ENCODE measurements around the gene RNF220. TPM values are rescaled to one million over a fixed set of nuclear protein-coding genes. Genes with fewer than 3 reads are reported as not detected.
A peak's percentile ranks its signal among the peaks of the same experiment; 100 is the strongest.

Gene RNF220
- total and polyA plus RNA-seq, 2 of the 13 experiments (the other 11 are each of a cell fraction or from before 2014, with no cell fraction given) = 48.2 to 72.1 TPM

DNA sequence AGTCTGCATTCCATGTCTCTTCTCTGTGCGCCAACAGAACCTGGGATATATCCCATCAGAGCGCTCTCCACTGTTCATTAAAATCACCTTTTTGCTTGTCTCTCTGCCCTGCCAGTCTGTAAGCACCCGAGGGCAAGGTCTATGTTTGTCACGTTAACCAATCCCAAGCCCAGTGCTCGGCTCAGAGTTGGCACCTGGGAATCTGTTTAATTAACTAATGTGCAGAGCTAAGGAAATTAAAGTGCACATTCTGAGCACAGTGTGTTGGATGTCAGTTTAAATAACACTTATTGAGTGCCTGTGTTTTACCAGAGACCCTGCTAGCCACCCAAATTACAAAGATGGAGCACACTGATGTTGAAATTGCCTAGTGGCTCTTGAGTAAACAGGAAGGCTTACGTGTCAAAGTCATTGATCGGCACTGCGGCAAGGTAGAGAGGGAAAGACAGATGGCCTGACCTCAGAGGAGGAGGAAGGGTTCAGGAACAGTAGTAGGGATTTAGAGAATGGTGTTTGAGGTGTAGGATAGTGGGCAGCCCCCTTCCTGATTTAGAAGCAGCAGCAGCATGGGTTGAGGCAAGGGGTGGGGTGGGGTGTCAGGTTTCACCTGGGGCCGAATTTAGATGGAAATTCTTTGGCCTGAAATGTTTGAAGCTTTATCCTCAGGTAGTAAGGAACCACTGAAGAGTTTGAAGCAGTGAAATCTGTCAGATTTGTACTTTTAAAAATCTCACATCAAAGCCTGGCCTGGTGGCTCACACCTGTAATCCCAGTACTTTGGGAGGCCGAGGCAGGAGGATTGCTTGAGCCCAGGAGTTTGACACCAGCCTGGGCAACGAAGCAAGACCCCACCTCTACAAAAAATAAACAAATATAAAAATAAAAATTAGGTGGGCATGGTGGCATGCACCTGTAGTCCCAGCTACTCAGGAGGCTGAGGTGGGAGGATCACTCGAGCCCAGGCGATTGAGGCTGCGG lies 277.1 kb downstream of the RNF220 start (continued):
- TF ChIP-seq, protein P1, sequence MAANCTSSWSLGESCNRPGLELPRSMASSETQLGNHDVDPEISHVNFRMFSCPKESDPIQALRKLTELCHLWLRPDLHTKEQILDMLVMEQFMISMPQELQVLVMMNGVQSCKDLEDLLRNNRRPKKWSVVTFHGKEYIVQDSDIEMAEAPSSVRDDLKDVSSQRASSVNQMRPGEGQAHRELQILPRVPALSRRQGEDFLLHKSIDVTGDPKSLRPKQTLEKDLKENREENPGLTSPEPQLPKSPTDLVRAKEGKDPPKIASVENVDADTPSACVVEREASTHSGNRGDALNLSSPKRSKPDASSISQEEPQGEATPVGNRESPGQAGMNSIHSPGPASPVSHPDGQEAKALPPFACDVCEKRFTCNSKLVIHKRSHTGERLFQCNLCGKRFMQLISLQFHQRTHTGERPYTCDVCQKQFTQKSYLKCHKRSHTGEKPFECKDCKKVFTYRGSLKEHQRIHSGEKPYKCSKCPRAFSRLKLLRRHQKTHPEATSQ (CRISPR knock-in tag; IDR thresholded peaks at IDR 0.05; ENCODE audit: borderline replicate concordance) = 0 out of 2 replicates have a peak, but pooled peaks have one; percentile 6
- no peak for TF ChIP-seq CAMTA2 (CRISPR knock-in tag; IDR thresholded peaks at IDR 0.05; ENCODE audit: borderline replicate concordance)
- TF ChIP-seq BORCS8-MEF2B (CRISPR knock-in tag; IDR thresholded peaks at IDR 0.05) = no peak
- TF ChIP-seq, protein P2, sequence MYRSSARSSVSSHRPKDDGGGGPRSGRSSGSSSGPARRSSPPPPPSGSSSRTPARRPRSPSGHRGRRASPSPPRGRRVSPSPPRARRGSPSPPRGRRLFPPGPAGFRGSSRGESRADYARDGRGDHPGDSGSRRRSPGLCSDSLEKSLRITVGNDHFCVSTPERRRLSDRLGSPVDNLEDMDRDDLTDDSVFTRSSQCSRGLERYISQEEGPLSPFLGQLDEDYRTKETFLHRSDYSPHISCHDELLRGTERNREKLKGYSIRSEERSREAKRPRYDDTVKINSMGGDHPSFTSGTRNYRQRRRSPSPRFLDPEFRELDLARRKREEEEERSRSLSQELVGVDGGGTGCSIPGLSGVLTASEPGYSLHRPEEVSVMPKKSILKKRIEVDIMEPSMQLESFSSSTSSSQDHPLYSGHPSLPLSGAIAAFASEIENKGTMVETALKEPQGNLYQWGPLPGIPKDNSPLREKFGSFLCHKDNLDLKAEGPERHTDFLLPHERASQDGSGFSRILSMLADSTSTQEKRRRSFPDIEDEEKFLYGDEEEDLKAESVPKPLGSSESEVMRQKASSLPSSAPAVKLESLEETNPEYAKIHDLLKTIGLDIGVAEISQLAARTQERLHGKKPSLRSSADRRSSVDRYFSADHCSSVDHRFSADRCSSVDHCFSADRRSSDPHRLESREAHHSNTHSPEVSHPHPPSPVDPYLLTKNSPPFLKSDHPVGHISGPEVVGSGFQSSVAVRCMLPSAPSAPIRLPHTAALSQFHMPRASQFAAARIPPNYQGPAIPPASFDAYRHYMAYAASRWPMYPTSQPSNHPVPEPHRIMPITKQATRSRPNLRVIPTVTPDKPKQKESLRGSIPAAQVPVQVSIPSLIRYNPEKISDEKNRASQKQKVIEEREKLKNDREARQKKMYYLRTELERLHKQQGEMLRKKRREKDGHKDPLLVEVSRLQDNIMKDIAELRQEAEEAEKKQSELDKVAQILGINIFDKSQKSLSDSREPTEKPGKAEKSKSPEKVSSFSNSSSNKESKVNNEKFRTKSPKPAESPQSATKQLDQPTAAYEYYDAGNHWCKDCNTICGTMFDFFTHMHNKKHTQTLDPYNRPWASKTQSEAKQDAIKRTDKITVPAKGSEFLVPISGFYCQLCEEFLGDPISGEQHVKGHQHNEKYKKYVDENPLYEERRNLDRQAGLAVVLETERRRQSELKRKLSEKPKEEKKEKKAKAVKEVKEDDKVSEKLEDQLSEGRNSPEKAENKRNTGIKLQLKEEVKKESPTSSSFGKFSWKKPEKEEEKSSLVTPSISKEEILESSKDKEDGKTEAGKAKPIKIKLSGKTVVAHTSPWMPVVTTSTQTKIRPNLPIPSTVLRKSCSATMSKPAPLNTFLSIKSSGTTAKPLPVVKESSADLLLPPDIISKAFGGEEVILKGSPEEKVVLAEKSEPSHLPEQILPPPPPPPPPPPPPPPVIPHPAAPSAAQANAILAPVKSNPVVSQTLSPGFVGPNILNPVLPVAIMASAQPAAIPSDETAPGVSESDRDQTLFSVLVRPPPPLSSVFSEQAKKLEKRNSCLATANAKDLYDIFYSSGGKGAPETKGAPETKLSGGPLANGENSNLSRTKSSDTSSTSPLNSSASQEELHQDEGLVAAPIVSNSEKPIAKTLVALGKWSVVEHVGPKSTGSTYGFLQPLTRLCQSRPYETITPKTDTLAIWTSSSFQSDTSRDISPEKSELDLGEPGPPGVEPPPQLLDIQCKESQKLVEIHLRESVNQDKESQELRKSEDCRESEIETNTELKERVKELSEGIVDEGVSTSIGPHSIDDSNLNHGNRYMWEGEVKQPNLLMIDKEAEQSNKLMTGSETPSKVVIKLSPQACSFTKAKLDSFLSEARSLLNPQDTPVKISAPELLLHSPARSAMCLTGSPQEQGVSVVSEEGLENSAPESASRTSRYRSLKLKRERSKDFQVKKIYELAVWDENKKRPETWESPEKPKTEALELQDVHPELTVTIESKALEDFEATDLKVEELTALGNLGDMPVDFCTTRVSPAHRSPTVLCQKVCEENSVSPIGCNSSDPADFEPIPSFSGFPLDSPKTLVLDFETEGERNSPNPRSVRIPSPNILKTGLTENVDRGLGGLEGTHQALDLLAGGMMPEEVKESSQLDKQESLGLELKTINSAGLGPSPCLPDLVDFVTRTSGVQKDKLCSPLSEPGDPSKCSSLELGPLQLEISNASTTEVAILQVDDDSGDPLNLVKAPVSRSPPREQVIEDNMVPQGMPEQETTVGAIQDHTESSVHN (CRISPR knock-in tag; IDR thresholded peaks at IDR 0.05) = no peak
- TF ChIP-seq CBX2 (IDR thresholded peaks at IDR 0.05; ENCODE audit: low read depth, low read length) = no peak
- TF ChIP-seq CBX2 (CRISPR knock-in tag; IDR thresholded peaks at IDR 0.05; ENCODE audit: low read depth) = no peak
- TF ChIP-seq, protein P3, sequence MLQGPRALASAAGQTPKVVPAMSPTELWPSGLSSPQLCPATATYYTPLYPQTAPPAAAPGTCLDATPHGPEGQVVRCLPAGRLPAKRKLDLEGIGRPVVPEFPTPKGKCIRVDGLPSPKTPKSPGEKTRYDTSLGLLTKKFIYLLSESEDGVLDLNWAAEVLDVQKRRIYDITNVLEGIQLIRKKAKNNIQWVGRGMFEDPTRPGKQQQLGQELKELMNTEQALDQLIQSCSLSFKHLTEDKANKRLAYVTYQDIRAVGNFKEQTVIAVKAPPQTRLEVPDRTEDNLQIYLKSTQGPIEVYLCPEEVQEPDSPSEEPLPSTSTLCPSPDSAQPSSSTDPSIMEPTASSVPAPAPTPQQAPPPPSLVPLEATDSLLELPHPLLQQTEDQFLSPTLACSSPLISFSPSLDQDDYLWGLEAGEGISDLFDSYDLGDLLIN (CRISPR knock-in tag; IDR thresholded peaks at IDR 0.05; ENCODE audit: borderline replicate concordance) = no peak
- TF ChIP-seq CENPT (CRISPR knock-in tag; IDR thresholded peaks at IDR 0.05; ENCODE audit: low read depth) = no peak
- no peak for TF ChIP-seq SETDB1 (CRISPR knock-in tag; IDR thresholded peaks at IDR 0.05; ENCODE audit: borderline replicate concordance)
- TF ChIP-seq SMAD1 (CRISPR knock-in tag; IDR thresholded peaks at IDR 0.05; ENCODE audit: borderline replicate concordance, low read depth) = no peak
- TF ChIP-seq CHD2 (IDR thresholded peaks at IDR 0.05; ENCODE audit: low read depth, low read length) = no peak
- TF ChIP-seq TP53 (CRISPR knock-in tag; conservative IDR thresholded peaks at IDR 0.05) = no peak
- no peak for TF ChIP-seq MTF2 (CRISPR knock-in tag; IDR thresholded peaks at IDR 0.05; ENCODE audit: borderline replicate concordance)
- no peak for TF ChIP-seq ZNF251 (CRISPR knock-in tag; IDR thresholded peaks at IDR 0.05)
- peak; percentile 98 for TF ChIP-seq GATAD2A (CRISPR knock-in tag; IDR thresholded peaks at IDR 0.05)
